Activated T-cell treated with anti-CD3 and anti-CD28 coated beads for 4 hours (primary cell): ENCODE data around the gene OXCT2.
"Not testable (repeated sequence)": the region's sequence is repeated elsewhere in the genome, so short reads cannot be mapped to it uniquely, and the experiment has no call there.

Experiments used
- DNase-seq: peaks from one replicate; pipeline ENCODE4 v3.0.0-alpha.2; 2020

The OXCT2 gene

DNA sequence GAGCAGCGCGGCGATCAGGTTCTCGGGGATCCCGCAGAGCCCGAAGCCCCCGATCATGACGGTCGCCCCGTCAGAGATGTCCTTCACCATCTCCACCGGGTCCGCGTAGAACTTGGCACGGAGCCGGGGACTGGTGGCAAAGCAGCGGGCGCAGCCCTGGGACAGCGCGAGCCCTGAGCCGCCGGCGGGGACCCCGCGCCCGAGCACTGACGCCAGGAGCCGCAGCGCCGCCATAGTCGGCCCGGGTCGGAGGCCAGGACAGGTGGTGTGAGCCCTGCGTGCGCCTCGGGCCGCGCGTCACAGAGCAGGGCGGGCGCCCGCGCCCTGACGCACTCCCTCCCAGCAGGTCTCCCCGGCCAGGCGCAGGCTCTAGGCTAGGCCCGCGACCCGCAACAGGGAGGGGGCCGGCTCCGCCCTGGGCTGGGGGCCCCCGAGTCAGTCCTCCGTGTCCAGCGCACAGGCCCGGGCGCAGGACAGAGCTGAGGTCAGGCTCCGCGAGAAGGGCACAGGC, at the start of gene OXCT2:
TSS of gene OXCT2 (minus strand) at position 327 of the 511 bp plus-strand sequence. CDS start at position 234, 93 bp downstream.
- DNase-seq: not testable (repeated sequence)

DNA sequence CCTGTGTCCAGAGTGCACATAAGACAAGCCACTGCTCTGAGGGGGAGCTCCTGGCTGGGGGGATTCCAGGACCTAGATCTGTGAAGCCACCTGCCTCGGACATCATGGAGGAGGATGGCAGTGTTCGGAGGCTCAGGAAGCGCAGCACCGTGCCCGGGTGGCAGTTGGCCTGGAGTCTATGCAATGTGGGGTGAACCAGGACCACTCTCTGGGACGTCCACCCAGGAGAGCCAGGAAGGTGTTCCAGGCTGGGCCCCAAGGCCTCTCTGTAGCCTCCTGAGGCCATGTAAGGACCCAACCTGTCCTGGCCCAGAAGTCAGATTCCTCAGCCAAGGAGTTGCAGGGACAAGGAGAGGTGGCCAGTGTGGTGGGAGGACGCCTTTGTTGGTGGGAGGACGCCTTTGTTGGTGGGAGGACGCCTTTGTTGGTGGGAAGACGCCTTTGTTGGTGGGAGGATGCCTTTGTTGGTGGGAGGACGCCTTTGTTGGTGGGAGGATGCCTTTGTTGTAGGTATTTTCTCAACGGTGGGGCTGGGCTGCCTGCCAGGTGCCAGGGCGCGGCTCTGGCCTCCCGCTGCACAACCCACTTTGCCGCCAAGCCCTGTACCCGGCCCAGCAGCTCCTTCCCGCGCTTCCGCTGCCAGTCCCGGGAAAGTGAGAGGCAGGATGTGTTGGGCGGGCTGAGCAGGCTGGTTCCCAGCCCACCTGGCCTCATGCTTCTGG, 48.1 kb upstream of the OXCT2 start:
- DNase-seq: no peak

DNA sequence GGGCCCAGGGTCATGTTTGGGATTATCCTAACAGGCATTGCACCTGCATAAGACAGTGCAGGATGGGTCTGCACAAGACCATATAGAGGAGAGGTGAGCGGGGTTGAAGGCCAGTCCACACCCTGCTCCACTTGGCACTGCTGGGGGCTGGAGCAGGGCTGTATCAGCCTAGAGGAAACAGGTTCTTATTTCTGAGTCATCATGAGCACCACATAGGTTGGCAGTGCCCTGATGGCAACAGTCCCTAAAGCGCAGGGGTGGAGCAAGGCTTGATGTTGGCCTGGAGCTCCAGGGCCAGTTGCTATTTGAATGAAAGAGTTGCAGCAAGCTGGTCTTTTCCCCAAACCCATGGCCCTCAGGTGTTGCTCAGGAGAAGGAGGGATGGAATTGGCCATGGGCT, 47.3 kb upstream of the OXCT2 start:
- DNase-seq: no peak

DNA sequence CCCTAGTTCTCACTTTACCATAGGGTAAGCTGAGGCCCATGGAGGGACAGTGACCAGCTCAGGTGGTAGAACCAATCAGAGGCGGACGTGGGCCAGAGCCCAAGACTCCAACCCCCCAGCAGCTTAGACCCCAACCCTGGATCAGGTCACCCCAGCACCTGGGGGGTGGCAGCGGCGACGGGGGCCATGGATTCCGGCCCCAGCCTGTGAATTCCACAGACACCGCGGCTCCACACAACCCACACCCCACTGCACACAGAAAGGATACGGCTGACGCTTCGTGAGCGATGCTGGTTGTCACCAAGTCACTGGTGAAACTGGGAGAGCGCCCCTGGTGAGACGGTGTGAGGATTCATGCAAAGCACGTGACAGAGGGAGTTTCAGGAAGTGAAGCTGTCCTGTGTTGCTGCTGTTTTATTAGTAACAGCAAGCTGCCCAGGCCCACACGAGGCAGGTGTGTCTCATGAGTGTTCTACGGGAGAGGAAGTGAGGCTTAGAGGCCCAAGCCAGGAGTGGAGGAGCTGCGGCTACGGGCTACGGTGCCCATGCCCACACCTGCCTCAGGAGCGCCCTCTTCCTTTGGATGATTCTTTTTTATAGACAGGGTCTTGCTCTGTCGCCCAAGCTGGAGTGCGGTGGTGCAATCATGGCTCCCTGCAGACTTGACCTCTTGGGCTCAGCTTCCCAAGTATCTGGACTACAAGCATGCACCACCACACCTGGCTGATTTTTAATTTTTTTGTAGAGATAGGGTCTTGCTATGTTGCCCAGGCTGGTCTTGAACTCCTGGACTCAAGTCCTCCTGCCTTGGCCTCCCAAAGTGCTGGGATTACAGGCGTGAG, 46.2 kb upstream of the OXCT2 start:
- DNase-seq: peak; percentile 43

DNA sequence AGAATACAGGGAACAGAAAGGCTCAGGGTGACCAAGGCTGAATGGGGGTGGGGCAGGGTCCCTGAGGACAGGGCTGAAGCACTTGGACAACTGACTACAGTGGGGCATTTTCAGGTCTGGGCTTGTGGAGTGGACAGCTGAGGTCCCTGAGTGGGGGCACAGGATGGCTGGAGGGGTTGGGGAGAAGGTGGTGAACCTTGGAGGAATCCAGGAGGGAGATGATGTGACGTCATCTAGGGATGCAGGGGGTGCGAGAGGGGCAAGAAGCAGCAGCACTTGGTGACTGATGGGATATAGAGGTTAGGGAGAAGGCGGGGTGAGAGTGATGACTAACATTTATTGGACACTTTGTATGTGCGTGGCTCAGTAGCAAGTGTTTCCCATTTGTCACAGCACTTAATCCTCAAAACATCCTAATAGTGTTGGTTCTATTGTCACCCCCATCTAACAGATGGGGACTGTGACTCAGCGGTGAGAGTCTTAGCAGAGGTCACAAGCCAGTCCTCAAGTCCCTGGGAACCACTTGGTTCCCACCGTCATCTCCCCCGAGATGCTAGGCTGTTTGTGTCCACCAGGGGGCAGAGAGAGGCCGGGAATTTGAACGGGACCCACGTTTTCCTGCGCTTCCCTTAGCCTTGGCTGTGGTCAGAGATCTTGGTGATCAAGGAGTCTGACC, 45.4 kb upstream of the OXCT2 start:
- peak; percentile 21 for DNase-seq

DNA sequence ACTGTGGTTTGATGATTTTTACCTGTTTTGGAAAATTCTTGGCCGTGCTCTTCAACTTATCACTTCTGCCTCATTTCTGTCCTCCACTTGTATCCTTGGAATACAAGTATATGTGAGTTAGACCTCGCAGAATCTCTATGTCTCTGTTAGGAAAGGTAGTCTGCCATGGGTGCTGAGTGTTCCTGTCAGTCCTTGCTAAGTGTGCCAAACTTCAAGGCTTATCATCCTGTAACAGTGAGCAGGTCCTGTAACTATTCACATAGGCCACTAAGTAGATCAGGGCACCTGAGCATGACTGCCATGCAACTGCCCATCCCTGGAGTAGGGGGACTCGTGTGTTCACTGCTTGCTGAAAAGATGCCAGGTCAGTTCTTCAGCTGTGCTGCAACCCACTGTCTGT, 41.8 kb upstream of the OXCT2 start:
- no peak for DNase-seq

DNA sequence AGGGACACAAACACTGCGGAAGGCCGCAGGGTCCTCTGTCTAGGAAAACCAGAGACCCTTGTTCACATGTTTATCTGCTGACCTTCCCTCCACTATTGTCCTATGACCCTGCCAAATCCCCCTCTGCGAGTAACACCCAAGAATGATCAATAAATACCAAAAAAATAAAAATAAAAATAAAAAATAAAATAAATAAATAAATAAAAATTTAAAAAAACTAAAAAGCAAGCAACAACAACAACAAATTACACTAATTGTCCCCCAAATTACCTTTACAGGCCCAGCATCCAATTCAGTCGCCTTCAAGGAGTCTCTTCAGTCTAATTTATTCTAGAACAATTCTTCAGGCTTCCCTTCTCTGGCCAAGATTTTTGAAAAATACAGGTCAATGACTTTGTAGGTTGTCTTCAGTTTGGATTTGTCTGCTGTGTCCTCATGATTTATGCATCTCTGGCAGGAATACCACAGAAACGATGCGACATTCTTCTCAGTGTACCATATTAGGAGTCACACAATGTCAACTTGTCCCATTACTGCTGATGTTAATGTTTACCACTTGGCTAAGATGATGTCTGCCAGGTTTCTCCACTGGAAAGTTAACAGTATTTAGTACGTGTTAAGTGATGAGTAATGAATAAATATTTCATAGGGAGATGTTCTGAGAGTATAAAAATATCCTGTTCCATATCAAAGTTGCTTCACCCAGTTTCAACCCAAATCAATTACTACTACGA, 37.8 kb upstream of the OXCT2 start:
- no peak for DNase-seq

DNA sequence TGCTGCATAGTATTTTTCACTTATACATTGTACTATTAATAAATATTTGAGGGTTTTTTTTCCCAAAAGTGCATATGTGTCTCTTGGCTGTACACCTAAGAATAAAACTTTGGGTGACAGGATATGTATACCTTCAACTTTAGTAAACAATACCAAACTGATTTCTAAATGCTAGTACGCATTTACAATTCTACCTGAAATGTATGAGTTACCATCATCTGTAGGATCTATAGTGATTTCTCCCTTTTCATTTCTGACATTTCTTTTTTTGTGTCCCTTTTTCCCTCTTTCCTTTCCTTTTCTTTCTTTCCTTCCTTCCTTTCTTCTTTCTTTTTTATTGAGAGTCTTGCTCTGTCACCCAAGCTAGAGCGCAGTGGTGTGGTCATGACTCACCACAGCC, 34.2 kb upstream of the OXCT2 start:
- DNase-seq: no peak

DNA sequence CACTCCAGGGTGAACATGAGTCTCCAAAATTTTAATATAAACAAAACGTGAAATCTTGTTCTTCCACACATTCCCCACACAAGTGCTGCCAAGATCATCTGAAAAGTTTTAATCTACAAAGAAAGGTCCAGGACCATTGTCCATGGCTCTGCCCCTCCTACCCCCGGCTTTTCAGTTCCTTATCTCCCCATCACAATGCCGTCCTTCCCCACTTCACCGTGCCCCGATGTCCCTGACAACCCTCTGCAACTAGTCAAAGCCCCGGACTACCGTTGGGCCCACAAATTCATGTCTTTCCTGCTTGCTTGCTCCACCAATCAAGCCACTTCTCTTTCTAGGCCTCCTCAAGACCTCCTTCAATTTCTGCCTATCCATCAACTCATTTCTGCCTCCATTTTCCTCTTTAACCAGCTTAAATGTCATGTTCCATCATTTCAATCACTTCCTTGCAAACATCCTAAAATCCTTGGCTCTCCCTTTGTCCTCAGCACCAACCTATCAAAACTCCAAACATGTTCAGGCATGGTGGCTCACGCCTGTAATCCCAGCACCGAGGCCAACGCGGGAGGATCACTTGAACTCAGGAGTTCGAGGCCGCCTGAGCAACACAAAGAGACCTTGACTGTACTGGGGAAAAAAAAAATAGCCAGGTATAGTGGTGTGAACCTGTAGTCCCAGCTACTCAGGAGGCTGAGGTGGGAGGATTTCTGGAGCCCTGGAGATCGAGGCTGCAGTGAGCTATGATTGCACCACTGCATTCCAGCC, 31.5 kb upstream of the OXCT2 start:
- no peak for DNase-seq

DNA sequence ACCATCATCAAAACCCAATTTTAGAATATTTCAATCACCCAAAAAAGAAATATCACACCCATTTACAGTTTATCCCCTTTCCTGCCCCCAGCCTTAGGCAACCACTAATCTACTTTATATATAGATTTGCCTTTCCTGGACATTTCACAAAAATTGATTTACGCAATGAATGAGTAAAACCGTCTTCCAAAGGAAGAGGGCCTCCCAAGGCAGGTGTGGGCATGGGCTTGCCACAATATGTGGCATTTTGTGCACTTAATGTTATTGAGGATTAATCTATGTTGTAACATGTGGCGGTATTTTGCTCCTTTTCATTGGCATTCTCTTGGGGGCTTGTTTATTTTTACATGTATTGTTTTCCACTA, 29.3 kb upstream of the OXCT2 start:
- no peak for DNase-seq

DNA sequence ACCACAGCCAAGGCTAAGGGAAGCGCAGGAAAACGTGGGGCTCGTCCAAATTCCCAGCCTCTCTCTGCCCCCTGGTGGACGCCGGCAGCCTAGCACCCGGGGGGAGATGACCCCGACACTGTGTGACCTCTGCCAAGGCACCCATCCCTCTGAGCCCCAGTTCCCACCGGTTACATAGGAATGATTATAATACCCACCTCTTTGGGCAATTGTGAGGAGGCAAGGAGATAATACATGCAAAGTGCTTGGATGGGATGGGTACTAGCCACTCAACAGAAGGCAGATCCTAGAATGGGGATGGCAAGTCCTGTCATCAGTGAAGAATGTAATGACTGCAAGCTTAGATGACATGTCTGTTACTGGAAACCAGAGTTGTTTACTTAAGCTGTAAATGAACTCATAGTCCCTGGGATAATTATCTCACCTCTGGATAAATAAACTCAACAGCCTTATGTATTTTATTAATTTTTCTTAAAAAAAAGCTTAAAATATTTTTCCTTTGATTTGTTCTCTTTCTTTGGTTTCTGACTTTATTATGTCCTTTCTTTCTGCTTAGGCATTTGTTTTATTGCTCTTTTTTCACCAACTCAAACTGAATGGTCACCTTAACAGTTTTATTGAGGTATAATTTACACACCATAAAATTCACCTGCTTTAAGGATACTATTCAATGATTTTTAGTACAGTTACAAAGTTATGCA, 28.8 kb upstream of the OXCT2 start:
- DNase-seq: peak; percentile 73

DNA sequence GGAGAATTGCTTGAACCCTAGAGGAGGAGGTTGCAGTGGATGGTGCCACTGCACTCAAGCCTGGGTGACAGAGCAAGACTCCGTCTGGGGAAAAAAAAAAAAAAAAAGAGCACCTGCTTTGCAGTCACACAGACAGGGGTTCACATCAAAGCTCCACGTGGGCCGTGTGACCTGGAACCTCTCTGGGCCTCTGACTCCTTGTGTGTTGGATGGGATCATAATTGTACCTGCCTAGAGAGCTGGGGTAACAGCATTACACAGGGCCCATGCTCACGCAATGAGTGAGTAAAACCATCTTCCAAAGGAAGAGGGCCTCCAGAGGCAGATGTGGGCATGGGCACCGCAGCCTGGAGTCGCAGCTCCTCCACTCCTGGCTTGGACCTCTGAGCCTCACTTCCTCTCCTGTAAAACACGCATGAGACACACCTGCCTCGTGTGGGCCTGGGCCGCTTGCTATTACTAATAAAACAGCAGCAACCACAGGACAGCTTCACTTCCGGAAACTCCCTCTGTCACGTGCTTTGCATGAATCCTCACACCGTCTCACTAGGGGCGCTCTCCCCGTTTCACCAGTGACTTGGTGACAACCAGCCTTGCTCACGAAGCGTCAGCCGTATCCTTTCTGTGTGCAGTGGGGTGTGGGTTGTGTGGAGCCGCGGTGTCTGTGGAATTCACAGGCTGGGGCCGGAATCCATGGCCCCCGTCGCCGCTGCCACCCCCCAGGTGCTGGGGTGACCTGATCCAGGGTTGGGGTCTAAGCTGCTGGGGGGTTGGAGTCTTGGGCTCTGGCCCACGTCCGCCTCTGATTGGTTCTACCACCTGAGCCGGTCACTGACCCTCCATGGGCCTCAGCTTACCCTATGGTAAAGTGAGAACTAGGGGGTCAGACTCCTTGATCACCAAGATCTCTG, 28.0 kb upstream of the OXCT2 start:
- DNase-seq: peak; percentile 80

DNA sequence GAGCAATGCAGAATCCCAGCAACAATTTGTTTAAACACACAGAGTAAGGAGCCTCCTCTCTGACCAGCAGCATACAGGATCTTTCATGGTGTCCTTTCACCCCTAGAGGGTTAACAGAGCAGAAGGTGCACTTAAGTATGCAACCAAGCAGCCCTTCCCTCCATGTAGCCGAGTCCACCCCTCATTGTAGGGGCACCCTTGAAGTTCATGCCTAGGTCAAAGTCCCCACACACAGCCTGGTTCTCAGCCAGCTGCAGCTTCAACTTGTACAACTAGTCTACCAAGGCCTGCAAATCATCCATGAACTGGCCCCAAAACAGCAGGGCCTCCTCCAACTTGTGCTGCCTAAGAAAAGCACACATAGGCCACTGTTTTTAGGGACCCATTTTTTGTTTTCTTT, 24.5 kb upstream of the OXCT2 start:
- no peak for DNase-seq

DNA sequence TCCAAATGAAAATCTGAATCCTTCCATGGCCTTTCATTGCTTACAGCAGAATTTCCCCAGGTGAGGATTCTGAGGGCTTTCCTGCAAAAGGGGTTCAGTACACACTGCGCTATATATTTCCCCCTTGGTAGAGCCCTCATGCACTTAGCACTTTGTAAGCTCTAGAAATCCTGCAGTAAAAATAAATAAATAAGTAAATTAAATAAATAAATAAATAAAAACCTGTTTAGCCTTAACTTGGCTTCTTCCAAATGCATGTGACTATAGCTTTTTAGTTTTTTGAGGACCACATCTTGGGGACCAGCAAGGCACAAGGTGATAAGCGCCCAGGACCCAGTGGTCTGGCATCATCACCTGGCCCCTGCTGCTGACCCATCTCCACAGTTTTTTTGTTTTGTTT, 20.7 kb upstream of the OXCT2 start:
- no peak for DNase-seq

DNA sequence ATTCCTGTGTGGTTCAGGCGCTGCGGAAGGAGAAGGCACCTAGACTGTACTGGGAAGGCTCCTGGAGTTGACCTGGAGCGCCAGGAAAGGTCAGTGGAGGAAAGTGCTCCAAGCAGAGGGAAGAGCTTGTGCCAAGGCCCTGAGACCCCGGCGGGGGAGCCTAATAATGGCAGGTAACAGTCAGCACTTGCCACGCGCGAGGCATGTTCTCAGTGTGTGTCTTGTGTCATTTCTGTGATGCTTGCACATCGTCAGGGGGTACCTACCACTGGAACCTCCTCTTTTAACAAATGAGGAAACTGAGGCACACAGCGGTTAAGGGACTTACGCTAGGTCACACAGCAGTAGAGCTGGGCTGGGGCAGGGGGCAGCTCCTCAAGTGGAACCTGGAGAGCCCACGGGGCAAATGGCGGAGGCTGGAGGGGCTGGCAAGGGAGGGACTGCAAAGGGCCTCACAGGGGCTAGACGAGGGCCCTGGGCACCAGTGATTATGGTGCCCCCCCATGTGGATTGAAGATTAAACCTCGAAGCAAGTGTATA, 18.5 kb upstream of the OXCT2 start:
- DNase-seq: no peak

DNA sequence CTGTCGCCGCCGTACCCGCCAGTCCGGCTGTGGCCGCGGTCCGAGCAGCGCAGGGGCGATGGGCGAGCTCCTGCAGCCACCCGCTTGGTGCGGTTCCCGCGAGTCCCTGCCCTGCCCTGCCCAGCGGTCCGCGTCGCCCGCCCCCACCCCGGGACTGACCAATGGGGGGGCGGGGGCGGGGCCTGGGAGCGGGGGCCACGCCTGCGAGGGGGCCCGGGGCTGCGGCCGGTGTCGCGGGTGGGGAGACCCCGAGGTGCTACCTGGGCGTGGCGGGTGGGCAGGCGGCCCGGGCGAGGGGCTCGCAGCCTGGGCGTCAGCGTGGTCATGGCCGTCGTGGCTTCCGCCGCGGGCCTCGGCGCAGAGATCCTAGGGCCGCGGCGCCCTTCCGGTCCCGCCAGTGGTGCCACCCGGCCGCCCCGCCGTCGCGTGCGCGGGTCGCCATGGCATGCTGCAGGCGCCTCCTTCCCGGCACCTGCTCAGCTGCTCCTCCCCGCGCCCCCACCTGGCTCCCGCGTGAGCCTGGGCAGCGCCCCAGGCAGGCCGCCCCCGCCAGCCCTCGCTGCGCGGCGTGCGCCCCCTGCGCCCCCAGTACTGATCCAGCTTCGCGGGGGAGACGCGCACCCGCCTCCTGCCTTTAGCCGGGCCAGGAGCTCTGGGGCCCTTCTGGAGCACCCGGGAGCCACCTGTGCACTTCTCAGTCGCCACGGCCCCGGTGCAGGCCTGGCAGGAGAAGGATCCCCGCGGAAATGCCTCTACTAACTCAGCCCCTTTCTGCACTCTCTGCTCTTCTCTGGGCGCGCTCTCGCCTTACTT, 17.8 kb upstream of the OXCT2 start, which contains the start of gene BMP8B:
TSS of gene BMP8B (minus strand) at position 108 of the 813 bp plus-strand sequence. CDS start 380 bp downstream, outside the sequence.
- DNase-seq: no peak

DNA sequence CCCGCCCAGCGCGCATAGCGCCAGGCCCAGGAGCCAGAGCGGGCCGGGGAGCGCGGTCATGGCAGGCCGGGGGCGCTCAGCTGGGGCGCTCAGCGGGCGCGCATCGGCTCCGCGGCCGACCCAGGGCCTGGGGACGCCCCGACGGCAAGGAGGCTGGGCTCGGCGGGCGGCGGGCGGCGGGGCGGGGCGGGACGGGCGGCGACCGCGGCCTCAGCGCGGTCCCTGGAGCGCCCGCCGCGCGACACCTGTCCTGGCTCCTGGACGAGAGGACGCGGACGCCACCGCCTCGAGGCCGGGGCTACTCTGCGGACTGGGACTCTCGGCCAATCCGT, 17.2 kb upstream of the OXCT2 start:
- DNase-seq: no peak

DNA sequence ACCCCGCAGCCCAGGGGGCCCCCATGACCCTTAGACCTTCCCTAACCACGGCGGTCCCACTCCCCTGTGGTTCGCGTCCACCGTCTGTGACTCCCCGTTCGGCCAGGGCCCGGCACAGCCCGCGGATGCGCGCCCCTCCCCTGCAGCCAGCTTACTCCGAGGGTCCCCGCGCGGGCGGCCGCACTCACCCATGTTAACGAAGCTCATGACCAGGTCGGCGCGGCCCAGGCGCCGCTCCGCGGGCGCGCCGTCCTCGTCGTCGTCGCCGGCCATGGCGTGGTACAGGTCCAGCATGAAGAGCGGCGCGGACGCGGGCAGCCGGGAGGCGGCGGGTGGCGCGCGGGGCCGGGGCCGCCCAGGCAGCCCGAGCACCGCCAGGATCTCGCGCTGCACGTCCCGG, 16.8 kb upstream of the OXCT2 start:
- not testable (repeated sequence) for DNase-seq

DNA sequence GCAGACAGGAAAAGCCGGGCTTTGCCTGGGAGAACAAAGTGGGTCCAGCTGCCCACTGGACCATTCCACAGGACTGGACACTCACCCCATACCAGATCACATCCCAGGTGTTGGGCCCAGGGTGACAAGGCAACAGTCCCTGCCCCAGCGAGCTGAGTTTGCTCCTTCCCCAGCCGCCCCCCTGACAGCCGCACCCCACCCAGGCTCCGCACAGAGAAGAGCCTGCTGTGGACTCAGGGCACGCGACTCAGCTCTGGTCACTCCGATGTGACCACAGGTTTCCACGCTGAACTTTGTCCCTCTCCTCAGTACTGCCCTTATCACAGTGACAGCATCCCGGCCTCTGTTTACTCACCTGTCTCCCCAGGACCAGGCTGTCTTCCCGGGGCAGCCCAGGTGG, 16.3 kb upstream of the OXCT2 start:
- DNase-seq: no peak
